Body of pancreas (tissue), 4 donors: Measurements from ENCODE around the gene RAC2.

ENCODE experiments used
- CTCF ChIP-seq, 7 experiments: fragments of 450-650 bp in 4 of 7; fragments of 200-600 bp in 3 of 7; sonication (generic) in 3 of 7; IDR thresholded peaks; one replicate each; pipeline ENCODE4 v1.5.1; 2016 to 2019; ENCODE audit warnings: antibody characterized with exemption in 7 of 7
- POLR2A ChIP-seq, 3 donors: fragments of 450-650 bp; IDR thresholded peaks; one replicate each; pipeline ENCODE4 v1.6.1; 2016; ENCODE audit warnings: antibody characterized with exemption in 3 of 3, mild to moderate bottlenecking in 2 of 3

GRCh38 chr22:37211075-37211865 is 32.8 kb downstream of the RAC2 start:
- no peak for TF ChIP-seq CTCF (IDR thresholded peaks at IDR 0.05)
- TF ChIP-seq POLR2A (IDR thresholded peaks at IDR 0.05): no peak
